ENCODE results near the gene ZGLP1. TPM values are rescaled to one million over a fixed set of nuclear protein-coding genes. Genes with fewer than 3 reads are reported as not detected.
A peak's percentile ranks its signal among the peaks of the same experiment; 100 is the strongest.

The ZGLP1 gene
- total RNA-seq, 1 donor from 2014 or later: 0.35 TPM

- no peak overlapping the region for H3K4me3 ChIP-seq (ENCODE audit: low read depth, low read length)
- no peak for TF ChIP-seq CTCF (conservative IDR thresholded peaks at IDR 0.05; ENCODE audit: low read depth, low read length)
- no peak for DNase-seq (ENCODE audit: low read depth)
These were observed 9.8 kb downstream of the ZGLP1 start for GRCh38 chr19:10299545-10300458.

- TF ChIP-seq CTCF (conservative IDR thresholded peaks at IDR 0.05; ENCODE audit: low read depth, low read length): no peak
- DNase-seq (ENCODE audit: low read depth): no peak
- peak overlapping the region; percentile 24 for H3K4me3 ChIP-seq (ENCODE audit: low read depth, low read length)
These were observed 13.6 kb downstream of the ZGLP1 start for GRCh38 chr19:10295847-10296591.

GRCh38 chr19:10295305-10295846 is 14.2 kb downstream of the ZGLP1 start:
- peak; percentile 29 for TF ChIP-seq CTCF (conservative IDR thresholded peaks at IDR 0.05; ENCODE audit: low read depth, low read length)
- peak overlapping the region; percentile 24 for H3K4me3 ChIP-seq (ENCODE audit: low read depth, low read length)
- no peak for DNase-seq (ENCODE audit: low read depth)

GRCh38 chr19:10294368-10294697 is 15.3 kb downstream of the ZGLP1 start:
- no peak for DNase-seq (ENCODE audit: low read depth)
- no peak overlapping the region for H3K4me3 ChIP-seq (ENCODE audit: low read depth, low read length)
- TF ChIP-seq CTCF (conservative IDR thresholded peaks at IDR 0.05; ENCODE audit: low read depth, low read length): peak; percentile 14

- DNase-seq (ENCODE audit: low read depth): no peak
- no peak overlapping the region for H3K4me3 ChIP-seq (ENCODE audit: low read depth, low read length)
- no peak for TF ChIP-seq CTCF (conservative IDR thresholded peaks at IDR 0.05; ENCODE audit: low read depth, low read length)
These were observed 15.8 kb downstream of the ZGLP1 start for GRCh38 chr19:10293637-10294367.

- no peak for DNase-seq (ENCODE audit: low read depth)
- H3K4me3 ChIP-seq (ENCODE audit: low read depth, low read length): peak overlapping the region; percentile 43
- no peak for TF ChIP-seq CTCF (conservative IDR thresholded peaks at IDR 0.05; ENCODE audit: low read depth, low read length)
These were observed 16.6 kb downstream of the ZGLP1 start for GRCh38 chr19:10292789-10293636.

All from epithelial cell of proximal tubule (primary cell).